Stimulated activated CD8-positive, alpha-beta memory T cell treated with anti-CD3 and anti-CD28 coated beads, Interleukin-4, amount 100 ng/mL, for 48 hours (primary cell): ENCODE data around the gene PDCL3.

Source experiments
- DNase-seq: peaks from one replicate; pipeline ENCODE4 v3.0.0-alpha.2; 2020

PDCL3 gene

GRCh38 chr2:100561191-100561590, 1.6 kb upstream of the PDCL3 start:
- no peak for DNase-seq

GRCh38 chr2:100563407-100564247, 834 bp downstream of the PDCL3 start:
- DNase-seq: no peak

- no peak for DNase-seq
Measured at GRCh38 chr2:100568989-100569388, 6.2 kb downstream of the PDCL3 start.

GRCh38 chr2:100571668-100572067, 8.9 kb downstream of the PDCL3 start:
- no peak for DNase-seq

GRCh38 chr2:100577777-100578176, 15.0 kb downstream of the PDCL3 start:
- DNase-seq: no peak

- peak; percentile 55 for DNase-seq
Measured at GRCh38 chr2:100580367-100581276, 17.8 kb downstream of the PDCL3 start.

GRCh38 chr2:100581277-100581612, 18.5 kb downstream of the PDCL3 start:
- DNase-seq: no peak

- no peak for DNase-seq
Measured at GRCh38 chr2:100584816-100585215, 22.0 kb downstream of the PDCL3 start.

- no peak for DNase-seq
Measured at GRCh38 chr2:100588071-100588786, 25.4 kb downstream of the PDCL3 start.

- DNase-seq: no peak
Measured at GRCh38 chr2:100589527-100589926, 26.7 kb downstream of the PDCL3 start.

GRCh38 chr2:100592226-100592625, 29.4 kb downstream of the PDCL3 start:
- DNase-seq: no peak

GRCh38 chr2:100596465-100596864, 33.7 kb downstream of the PDCL3 start:
- no peak for DNase-seq

GRCh38 chr2:100599566-100599965, 36.8 kb downstream of the PDCL3 start:
- DNase-seq: no peak

- no peak for DNase-seq
Measured at GRCh38 chr2:100601661-100602060, 38.9 kb downstream of the PDCL3 start.

GRCh38 chr2:100603414-100603813, 40.6 kb downstream of the PDCL3 start:
- no peak for DNase-seq

GRCh38 chr2:100603948-100604633, 41.3 kb downstream of the PDCL3 start:
- DNase-seq: no peak

- DNase-seq: no peak
Measured at GRCh38 chr2:100606332-100606725, 43.5 kb downstream of the PDCL3 start.

GRCh38 chr2:100606726-100607343, 44.0 kb downstream of the PDCL3 start:
- peak; percentile 41 for DNase-seq

GRCh38 chr2:100610381-100610831, 47.6 kb downstream of the PDCL3 start:
- DNase-seq: peak; percentile 83

- DNase-seq: no peak
Measured at GRCh38 chr2:100611079-100612029, 48.6 kb downstream of the PDCL3 start.
